Vagina (tissue), 2 donors: ENCODE measurements around the gene CDON.

Source experiments
- POLR2A ChIP-seq, 2 donors: fragments of 450-650 bp; IDR thresholded peaks; one replicate each; pipeline ENCODE4 v1.6.1; 2017; ENCODE audit warnings: antibody characterized with exemption in 2 of 2, mild to moderate bottlenecking in 2 of 2, moderate library complexity in 2 of 2
- POLR2AphosphoS5 ChIP-seq, 2 donors: sonication (generic); formaldehyde crosslinking; IDR thresholded peaks; one replicate each; pipeline ENCODE4 v1.9.0; 2017; ENCODE audit warnings: antibody characterized with exemption in 2 of 2, mild to moderate bottlenecking in 2 of 2, low read depth in 1 of 2; ENCODE audit not compliant: insufficient read depth in 1 of 2
- TF ChIP-seq, protein P1 (sequence below), 3 experiments: fragments of 450-650 bp in 2 of 3; fragments of 200-600 bp in 1 of 3; sonication (generic) in 1 of 3; IDR thresholded peaks; one replicate each; pipeline ENCODE4 v1.5.1; 2017 to 2019; ENCODE audit warnings: antibody characterized with exemption in 3 of 3, mild to moderate bottlenecking in 2 of 3, moderate library complexity in 2 of 3

DNA sequence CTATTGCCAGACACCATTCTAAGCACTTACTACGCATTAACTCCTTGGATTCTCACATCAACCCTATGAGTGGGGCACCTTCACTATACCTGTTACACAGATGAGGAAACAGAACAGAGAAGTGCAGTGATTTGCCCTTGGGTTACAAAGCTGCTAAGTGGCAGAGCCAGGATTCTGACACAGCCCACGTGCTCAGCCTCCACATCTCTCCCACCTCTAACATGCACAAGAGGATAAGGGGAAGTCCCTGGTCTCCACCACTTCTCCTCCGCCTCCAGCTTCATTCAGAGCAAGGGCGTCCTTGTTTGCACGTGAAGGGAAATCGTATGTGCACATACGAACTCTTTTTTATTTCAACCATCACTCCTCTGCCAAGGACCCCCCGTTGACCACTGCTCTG lies 53.7 kb downstream of the CDON start:
- TF ChIP-seq, protein P1, sequence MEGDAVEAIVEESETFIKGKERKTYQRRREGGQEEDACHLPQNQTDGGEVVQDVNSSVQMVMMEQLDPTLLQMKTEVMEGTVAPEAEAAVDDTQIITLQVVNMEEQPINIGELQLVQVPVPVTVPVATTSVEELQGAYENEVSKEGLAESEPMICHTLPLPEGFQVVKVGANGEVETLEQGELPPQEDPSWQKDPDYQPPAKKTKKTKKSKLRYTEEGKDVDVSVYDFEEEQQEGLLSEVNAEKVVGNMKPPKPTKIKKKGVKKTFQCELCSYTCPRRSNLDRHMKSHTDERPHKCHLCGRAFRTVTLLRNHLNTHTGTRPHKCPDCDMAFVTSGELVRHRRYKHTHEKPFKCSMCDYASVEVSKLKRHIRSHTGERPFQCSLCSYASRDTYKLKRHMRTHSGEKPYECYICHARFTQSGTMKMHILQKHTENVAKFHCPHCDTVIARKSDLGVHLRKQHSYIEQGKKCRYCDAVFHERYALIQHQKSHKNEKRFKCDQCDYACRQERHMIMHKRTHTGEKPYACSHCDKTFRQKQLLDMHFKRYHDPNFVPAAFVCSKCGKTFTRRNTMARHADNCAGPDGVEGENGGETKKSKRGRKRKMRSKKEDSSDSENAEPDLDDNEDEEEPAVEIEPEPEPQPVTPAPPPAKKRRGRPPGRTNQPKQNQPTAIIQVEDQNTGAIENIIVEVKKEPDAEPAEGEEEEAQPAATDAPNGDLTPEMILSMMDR (IDR thresholded peaks at IDR 0.05): no peak
- TF ChIP-seq POLR2A (IDR thresholded peaks at IDR 0.05) (no peak), POLR2AphosphoS5 (IDR thresholded peaks at IDR 0.05; ENCODE audit: insufficient read depth in 1 of 2, low read depth in 1 of 2) (no peak)
